GM21360 (cell line): ENCODE measurements around the gene CALML5.

ENCODE experiments used
- ATAC-seq: cut with Tn5 transposase; IDR thresholded peaks from one replicate; pipeline ENCODE4 v1.9.1; 2021; ENCODE audit warnings: mild to moderate bottlenecking, moderate library complexity; ENCODE audit not compliant: unreplicated experiment

CALML5 gene

DNA sequence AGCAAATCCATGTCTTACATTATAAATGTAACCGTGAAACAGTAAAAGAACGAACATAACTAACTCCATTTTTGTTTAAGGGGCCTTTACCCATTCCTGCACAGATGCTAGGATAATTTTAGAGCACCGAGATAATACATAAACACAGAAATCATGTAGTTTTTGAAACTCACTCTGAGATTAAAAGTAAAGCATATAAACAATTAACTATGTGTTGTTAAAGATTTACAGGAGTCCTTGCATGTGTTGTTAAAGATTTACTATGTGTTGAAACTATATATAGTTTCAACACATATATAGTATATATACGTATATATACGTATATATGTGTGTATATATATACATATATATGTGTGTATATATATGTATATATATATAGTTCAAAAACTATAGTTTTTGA is 18.2 kb upstream of the CALML5 start:
- ATAC-seq = no peak

DNA sequence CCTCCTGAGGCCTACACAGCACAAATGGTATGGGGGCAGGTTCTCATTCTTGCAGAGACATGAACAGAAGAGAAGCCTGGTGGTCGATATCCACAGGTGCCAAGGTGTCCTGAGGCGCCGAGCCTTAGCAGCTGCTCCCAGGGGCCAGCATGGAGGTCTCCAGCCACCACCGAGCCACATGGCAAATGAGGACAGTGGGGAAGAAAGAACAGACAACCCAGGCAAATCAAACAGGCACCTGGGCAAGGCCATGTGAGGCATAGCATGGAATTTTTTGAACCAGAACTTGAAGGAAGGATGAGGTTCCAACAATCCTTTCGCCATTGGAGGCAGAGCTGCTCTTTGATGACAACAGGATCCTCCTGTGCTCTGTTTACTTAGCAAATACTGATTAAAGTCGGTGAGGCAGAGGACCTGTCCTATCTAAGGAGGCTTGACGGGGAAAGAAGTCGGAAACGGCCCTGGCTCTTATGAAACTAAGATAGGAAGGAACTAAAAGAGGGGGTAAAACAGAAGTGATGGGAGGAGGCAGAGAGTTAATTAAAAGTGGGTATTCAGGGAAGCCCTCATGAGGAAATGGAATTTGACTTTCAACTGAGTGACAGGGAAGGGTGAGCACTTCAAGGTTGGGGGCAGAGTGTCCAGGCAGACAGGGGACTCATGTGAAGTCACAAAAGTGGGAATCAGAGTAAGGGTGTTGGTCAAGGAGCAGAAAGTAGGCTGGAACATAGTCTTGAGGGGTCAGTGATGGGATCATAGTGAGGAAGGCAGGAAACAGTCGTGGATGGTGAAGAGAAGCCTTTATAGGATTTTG is 16.8 kb upstream of the CALML5 start:
- ATAC-seq = no peak

DNA sequence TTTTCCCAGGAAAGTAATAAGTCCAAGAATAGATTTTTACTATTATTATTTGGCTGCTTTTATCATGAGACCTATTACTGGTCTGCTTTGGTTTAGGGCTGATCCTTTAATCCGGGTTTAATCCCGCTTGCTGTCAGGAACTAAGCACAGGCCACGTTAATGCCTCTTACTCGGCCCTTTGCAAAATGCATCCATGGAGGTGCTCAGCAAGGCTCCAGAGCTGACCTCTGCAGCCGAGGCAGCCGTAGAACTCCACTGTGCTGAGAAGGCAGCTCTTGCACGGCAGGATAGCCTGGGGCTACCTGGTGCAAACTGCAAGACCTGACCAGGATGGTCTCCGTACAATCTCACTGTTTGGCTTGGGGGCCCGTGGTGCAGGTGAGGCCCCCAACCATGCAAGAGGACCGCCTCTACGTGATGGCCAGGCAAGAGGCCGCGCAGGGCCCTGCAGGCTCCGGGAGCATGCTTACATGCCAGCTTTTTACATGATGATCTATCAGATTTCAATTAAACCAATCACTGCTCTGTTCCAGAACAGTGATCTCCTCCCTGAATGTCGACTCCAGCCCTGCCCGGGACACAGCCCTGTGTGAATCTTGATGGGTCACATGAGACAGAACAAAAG is 15.0 kb upstream of the CALML5 start:
- ATAC-seq = no peak

DNA sequence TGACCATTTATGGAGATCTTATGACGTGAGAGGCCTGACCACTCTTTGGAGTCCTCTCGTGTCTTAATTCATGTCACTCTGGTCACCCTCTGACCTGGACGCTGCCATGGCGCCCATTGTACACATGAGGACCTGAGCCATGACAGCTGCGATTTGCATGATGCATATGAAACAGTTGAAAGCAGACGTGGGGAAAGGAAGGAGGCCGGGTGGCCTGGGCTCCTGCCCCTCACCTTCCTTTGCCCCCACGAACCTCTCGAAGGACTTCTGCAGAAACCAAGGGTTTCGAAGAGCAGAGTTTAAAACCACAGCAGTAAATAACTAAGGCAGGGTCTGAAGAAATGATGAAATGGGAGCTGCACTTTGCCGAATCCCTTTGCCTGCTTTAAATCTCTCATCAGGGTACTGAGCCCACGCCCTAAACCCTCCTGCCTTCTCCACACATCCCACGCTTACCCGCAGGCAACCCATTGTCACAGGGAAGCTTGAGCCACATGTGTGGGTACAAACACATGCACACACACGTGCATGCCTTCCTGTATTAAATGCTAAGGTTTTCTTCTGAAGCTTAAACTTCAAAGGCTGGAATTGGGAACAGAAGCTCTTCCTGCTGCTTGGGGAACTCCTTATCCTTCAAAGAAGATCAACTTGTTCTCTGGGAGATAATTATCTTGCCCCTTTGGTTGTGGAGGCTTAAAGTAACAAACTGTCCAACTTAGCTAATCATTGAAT is 13.7 kb upstream of the CALML5 start:
- no peak for ATAC-seq

DNA sequence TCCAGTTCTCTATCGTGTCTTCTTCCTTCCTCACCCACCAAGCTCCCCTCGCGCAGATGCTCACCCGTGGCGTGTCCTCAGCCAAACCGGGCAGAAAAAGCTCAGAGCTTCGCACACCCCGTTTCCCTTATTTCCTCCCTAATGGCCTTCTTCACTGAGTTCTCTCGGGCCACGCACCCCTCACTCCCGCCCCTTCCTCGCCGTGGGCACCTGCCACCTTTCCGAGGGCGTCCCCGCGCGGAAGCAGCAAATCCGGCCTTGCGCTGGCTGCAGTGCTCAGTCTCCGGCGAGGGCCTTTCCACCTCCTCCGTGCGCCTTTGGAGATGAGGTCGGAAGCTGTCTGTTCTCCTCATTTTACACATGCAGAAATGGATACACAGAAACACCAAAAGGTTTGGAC is 13.0 kb upstream of the CALML5 start:
- no peak for ATAC-seq

DNA sequence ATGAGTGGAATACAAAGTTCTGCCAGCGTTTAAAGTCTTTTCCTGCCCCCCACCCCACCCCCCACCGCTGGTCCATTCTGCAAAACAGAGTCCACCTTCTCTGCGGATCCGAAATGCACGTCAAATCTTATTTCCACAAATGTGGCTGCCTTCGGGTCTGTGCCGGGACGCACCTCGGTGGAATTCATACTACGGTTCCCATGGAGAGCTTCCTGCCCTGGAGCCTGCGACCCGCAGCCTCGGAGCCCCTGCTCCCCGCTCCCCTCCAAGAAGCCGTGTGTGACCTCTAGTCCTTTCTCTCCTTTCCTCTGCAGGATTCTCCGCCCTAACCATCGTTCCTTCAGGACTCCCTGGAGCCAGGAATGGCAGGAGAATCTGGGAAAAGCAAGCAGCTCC is 12.5 kb upstream of the CALML5 start:
- no peak for ATAC-seq

DNA sequence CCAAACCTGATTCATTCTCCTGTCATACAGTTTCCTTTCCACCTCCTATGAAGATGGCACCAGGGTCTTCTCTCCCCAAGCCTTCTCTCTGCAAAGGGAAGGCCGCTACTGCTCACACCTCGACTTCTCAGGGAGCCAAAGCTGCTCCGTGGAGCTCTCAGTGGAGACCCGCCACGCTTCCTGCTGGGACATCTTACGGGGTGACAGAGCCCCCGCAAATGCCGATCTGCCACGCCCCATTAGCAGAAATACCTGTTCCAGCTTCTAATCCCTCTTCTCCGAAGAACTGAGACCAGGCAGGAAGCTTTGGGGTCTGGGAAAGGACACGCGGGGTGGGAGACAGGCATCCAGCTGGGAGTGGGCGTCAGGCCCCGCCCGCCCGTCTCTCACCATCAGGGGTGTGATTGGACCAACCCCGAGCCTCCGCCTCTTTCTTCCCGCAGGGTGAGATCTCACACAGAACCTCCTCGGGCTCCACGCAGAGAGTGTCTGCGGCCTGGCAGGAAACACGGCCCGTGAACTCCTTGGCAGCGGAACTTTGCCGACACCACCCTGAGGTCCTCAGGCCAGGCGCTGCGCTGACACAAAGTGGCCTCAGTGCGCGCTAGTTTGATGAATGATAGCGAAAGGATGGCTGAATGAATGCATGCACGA is 12.0 kb upstream of the CALML5 start:
- ATAC-seq = no peak

DNA sequence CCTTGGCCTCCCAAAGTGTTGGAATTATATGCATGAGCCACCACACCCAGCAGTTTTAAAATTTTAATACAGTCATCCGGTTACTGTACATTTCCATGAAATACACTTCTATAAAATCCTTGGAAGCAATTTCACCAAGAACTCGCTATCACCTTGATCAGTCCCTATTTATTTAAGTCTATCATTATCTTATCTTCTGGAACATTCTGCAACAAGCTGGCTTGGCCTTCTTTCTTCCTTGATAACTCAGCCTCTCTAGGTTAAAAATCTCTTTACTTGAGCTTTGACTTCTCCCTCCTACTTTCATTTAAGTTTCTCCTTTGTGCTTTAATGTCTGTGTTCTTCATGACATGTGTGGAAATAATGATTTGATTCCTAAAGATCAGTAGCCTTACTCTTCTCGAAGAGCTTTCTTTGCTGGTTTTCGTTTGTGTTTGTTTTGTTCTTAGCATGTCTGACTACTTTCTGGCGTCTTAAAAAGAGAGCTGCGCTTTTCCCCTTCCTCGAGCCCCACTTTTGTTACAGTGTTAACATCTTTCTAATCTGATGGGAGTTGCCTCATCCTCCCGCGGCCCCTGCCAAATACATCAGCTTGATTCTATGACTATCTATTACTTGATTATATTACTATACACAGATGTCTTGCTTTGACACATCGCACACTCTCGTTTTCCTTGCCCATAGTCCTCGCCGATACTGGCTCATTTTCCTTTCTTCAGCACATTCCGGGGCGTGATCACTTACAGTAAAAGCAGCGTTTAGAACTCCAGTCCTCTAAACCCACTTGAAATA is 11.1 kb upstream of the CALML5 start:
- no peak for ATAC-seq

DNA sequence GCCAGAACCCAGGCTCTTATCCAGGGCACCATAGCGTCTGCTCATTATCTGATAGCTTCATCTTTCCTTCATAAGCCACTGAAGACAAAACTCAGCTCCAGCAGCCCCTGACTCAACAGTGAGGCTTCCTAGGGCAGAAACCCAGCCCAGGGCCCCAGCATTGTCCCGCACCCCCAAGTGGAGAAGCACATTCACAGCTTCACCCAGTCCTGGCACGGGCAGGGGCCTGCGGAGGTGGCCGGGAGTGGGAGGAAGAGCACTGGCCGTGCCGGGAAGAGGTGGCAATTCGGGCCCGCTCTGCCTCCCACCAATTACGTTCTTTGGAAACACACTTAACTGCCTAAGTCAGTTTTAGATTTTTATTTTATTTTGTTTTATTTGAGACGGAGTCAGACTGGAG is 10.3 kb upstream of the CALML5 start:
- no peak for ATAC-seq

DNA sequence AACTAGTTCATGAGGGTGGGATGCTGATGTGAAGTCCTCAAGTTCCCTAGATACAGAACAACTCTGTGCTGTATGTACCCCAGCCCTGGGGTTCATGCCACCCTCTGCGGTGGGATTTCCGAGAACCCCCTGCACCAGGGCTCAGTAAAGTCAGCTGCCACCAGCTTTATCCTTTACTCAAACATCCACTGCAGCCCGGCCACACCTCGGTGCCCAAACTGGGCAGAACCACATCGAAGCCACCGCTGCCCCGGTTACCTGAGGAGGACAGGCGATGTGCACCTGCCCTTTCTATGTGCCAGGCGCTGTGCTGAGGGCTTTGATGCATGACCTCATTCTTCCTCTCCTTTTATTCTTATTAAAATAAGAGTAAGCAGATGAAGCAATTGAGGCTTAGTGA is 9.9 kb upstream of the CALML5 start:
- ATAC-seq = no peak

DNA sequence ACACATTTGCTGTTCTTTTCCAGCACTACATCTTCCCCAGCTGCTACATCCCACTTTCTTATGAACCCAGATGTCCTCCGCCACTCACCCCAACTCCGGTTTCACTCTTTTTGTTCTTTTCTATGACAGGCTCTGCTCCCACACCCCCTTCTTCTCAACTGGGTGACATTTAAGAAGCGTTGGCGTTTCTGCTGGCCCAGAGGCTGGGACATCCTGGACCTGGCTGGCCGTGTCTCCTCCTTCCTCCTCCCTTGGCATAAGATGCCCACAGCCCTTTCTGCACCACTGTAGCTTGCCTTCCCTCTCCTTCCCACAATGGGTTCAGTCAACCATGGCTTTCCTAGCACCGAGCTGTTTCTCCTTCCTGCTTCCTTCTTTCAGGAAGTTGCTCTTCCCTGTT is 9.4 kb upstream of the CALML5 start:
- no peak for ATAC-seq

DNA sequence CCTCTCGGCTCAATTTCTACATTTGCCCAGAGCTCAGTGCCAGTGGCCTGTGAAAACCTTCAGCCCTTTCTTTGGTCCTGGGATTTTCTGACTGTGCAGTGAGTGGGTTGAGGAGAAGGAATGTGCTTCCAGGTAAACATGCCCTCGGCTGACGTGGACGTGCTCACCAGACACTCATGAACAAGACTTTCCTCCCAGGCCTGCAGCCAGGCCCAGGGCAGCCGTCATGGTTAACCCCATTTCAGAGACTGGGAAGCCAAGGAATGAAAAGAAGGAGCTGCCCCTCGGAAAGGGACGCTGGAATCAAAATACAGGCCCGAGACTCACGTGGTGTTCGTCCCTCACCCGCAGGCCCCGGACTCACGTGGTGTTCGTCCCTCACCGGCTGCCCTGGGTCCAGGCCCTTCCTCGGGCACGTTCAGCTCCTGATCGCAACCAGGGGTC is 8.8 kb upstream of the CALML5 start:
- no peak for ATAC-seq

DNA sequence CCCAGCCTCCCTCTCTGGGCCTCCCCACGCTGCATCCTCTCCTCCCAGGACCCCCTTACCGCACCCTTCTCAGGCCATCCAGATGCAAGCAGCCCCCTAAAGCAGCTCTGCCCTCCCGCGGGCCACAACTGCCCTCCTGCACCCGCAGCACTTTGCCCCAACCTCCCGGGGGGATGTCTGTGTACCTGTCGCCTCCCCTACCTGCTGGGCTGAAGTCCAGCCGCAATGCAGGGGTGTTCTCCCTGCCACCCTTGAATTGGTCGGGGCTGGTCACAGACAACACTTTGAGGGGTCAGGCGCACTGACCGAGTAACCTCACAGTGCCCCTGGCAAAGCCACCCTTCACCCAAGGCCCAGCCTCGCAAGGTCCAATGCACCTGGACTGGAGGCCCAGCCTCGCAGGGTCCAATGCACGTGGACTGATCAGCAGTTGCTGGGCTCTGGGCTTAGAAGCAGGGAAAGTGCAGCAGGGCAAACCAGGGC is 8.3 kb upstream of the CALML5 start:
- ATAC-seq = no peak

DNA sequence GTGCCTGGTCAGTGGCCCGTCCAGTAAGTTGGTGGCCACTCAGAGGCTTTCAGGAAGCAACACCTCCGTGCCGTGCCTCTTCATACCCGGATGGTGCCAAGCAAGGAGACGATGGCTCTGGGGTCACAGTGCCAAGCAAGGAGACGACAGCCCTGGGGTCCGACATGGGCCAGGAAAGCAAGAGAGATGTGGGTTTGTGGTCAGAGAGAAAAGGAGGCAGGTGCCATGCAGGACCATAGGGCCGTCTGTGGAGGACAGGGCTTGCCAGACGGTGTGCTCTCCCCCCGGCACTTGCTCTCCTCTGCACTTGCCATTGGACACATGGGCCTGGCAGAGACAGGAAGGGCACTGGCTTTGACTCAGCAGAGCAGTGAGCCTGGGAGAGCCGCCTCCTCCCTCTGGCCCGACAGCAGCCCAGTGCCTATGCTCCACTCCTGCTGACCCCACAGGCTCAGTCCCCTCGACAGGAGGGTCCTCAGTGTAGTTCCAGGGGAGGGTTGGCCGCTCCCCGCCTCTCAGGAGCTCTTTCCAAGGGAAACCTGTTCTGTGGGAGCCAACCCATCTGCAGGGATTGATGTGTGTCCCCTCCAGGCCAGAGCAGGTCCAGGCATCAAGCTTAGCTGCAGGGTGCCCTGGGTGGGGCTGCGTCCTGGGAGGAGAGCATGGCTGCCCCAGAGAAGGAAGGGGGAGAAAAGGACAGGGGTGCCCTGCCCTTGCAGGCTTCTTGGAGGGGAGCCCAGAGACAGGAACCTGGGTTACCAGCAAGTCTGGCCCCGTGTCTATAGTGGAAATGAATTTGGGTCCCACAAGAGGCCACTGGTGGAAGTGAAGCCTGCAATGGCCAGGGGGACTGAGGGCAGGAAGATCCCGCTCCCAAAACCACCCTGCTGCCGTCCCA is 7.6 kb upstream of the CALML5 start:
- no peak for ATAC-seq

DNA sequence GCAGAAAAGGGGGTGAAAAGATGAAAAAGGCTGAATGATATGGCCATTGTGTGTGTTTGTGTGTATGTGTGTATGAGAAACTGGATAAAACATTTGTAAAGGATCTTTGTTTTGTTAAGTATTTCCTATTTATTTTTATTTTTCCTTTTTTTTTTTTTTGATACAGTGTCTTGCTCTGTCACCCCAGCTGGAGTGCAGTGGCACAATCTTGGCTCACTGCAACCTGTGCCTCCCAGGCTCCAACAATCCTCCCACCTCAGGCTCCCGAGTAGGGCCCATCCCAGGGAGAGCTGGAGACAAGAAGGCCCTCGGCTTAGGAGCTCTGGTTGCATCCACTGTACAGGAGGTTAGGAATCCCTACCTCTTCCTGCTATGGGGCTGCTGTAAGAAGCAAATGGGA is 6.9 kb upstream of the CALML5 start:
- no peak for ATAC-seq

DNA sequence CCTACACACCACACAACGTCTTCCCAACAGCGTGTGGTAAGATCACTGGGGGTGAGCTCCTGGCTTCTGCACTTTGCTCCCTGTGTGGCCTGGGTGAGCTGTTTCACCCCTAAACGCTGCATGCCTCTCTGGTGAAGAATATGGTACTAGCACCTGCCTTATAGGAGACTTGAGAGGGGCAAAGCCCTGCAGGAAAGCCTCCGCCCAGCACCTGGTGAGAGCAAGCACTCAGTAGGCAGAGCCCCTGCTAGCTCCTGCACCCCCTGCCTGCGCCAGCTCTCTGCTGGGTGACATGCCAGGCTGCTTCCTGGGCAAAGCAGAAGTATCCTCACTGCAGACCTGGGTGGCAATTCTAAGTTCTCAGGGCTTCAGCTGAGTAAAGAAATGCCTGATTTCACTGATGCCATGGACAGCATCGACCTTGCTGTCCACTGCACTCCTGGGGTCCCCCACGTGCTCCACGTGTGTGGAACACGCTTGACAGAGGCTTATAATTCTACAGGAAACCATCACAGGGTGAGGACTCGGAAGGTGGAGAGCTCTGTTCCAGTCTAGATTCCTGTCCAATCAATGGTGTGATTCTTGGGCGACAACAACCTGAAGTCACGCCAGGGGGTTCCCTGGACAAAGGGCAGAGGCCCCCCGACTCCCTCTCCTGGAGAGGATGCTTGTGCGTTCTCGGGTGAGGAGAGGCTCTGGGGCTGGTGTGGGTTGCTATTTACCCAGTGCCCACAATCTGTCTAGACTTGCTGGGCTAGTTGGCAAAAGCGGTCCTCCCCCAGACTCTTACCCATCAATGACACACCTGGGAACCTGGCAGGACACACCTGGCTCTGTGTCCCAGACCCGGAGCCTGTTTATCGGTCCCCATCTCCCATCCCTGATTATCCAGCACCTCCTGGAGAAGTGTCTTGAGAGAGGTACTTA is 5.0 kb upstream of the CALML5 start:
- ATAC-seq = no peak

DNA sequence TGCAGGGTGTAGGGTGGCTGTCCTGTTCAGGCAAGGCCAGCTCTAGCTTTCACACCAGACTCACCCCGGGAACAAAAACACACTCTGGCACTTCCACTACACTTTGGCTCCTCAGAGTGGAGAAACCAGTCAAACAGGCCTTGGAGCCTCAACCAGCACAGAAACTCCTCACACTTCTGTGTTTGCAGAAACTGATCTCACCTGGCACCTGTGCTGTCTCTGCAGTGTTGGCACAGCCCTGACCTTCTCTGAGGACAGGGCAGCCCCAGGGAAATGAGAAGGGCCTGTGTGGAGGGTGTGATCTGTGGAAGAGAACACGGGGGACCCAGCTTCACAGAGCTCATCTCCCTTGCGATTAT is 4.1 kb upstream of the CALML5 start:
- ATAC-seq = no peak
